Heart right ventricle (tissue), 16 donors: ENCODE results near the gene SATB2. TPM values are rescaled to one million over a fixed set of nuclear protein-coding genes. Genes with fewer than 3 reads are reported as not detected.

Experiments used
- ATAC-seq, 8 donors: fragments of 200-7000 bp; cut with Tn5 transposase; one replicate each; pipeline ENCODE4 v1.9.1; 2020; ENCODE audit warnings: mild to moderate bottlenecking in 8 of 8, moderate library complexity in 8 of 8, moderate number of reproducible peaks in 1 of 8
- DNase-seq, 2 donors: peaks; one replicate each; pipeline ENCODE4 v3.0.0-alpha.2; 2020
- H3K27ac ChIP-seq, 10 donors: fragments of 200-600 bp; sonication (generic) in 2 of 10; one replicate each; pipeline versions ENCODE4 v1.5.0 to v1.8.0; 2020 to 2022; ENCODE audit warnings: mild to moderate bottlenecking in 3 of 10
- H3K27me3 ChIP-seq, 7 donors: fragments of 200-600 bp; one replicate each; pipeline ENCODE4 v1.8.0; 2021 to 2022; ENCODE audit warnings: mild to moderate bottlenecking in 2 of 7
- H3K36me3 ChIP-seq, 9 donors: fragments of 200-600 bp; sonication (generic) in 1 of 9; one replicate each; pipeline versions ENCODE4 v1.5.0 to v1.8.0; 2020 to 2022; ENCODE audit warnings: mild to moderate bottlenecking in 2 of 9
- H3K4me1 ChIP-seq, 9 donors: fragments of 200-600 bp; sonication (generic) in 1 of 9; one replicate each; pipeline versions ENCODE4 v1.5.0 to v1.8.0; 2020 to 2022; ENCODE audit warnings: mild to moderate bottlenecking in 4 of 9
- H3K4me3 ChIP-seq, 10 donors: fragments of 200-600 bp; sonication (generic) in 2 of 10; one replicate each; pipeline versions ENCODE4 v1.5.0 to v1.8.0; 2020 to 2022; ENCODE audit warnings: mild to moderate bottlenecking in 7 of 10, moderate library complexity in 2 of 10
- H3K9me3 ChIP-seq, 11 donors: fragments of 200-600 bp in 10 of 11; sonication (generic) in 2 of 11; one replicate each; pipeline versions ENCODE4 v1.5.0 to v1.8.0; 2013 to 2022; ENCODE audit warnings: mild to moderate bottlenecking in 2 of 11, control low read depth in 1 of 11, moderate library complexity in 1 of 11
- WGBS, 2 donors: extraction: QIAGEN DNeasy Blood & Tissue Kit; methylation state at CpG; one replicate each; pipeline ENCODE4 v1.1.7; 2013; ENCODE audit warnings: inconsistent platforms in 1 of 2; 5-methylcytosine and 5-hydroxymethylcytosine counted together
- intact Hi-C, 10 donors: fragments of 100-400 bp; cut with DNase I; formaldehyde crosslinking; loops; one replicate each; pipeline versions ENCODE4 v1.11.1 to v1.14.2; 2022
- polyA plus RNA-seq, 2 donors: library from polyadenylated mRNA; stranded (reverse); fragments of 200-250 nt; gene quantifications; one replicate each; pipeline ENCODE4 v1.2.3, GENCODE V29; 2013
- total RNA-seq, 10 donors: library from RNA; stranded (reverse); fragmentation: NEBNext Ultra II Directional in 3 of 10; extraction: Animal tissue kit (Norgen Biotek cat#: 25700) in 3 of 10; gene quantifications; one replicate each; pipeline versions ENCODE4 v1.2.1 to v1.2.4, GENCODE V29; 2021 to 2023
- TF ChIP-seq, protein P1 (sequence below), 9 donors: fragments of 200-600 bp; sonication (generic) in 2 of 9; IDR thresholded peaks; one replicate each; pipeline versions ENCODE4 v1.5.0 to v1.8.0; 2021 to 2022; ENCODE audit warnings: antibody characterized with exemption in 9 of 9, mild to moderate bottlenecking in 5 of 9, moderate library complexity in 1 of 9
- donor health status: Arrhythmogenic right ventricular cardiomyopathy.
- donor health status: ischemic (EF 13 %, LVEDD 7.1; RV severe dilation, severe dysfunction).
- donor health status: healthy with polysubstance abuse.
- donor health status: DM: no; HTN: yes; CAD: no.
- donor health status: DM: no; HTN: no; CAD: no.
- donor health status: ischemic (EF 25% LVEDD 6.9; RV normal size, moderate dysfunction).
- donor health status: ischemic (EF 25% LVEDD 5.7; RV mildly dilated, moderate dysfunction).
- donor health status: healthy.
- donor health status: DM: yes; HTN: yes; CAD: no.
- donor health status: Ischemic cardiomyopathy.
- donor health status: ischemic (EF 35%, LVEDD 5.7; RV mildly dilated, moderate dysfunction).
- donor health status: nonischemic (EF 11% LVEDD 7.7; RV severe dilation, severe dysfunction).
- donor health status: DM: yes; HTN: yes; CAD: no.
- donor health status: PGD.
- donor health status: ischemic (EF 29% LVEDD 5.4; RV normal size, mild dysfunction).
- donor health status: nonischemic (EF 23%, LVEDD 6.1; RV moderate dilation, normal function).

SATB2 gene
- total and polyA plus RNA-seq, 12 donors = 0.29 to 2.3 (median 0.70) TPM

DNA sequence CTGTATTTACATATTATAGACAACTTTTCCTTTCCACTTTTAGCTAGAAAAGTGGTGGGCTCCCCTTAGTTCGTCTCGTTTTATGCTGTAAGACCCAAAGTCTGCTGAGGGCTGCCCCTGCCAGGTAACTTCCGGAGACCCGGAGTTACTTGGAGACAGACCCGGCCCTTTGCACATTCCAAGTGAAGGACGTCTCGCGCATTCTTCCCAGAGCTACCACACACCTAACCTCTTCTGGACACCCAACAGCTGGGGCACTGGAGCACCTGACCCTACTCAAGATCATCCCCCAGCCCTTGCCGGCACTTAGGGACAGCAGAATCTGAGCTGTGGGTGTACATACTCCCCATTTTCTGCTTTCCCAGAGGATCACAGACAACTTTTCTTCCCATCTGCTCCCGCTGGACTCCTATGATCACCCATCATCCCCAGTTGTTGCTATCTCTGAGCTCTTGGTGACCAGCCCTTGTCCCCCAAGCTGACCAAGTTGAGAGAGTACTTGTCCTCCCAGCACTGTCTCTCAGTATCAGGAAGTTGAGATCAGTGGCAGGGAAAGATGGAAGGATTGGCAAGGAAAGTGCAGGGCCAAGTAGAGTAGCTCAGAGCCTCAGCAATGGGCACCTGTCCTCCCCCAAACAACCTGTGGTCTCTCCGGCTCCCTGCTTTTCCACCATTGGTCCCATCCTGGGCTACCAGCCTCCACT lies 8.4 kb upstream of the SATB2 start:
- H3K36me3 ChIP-seq = no peaks in the 10 kb centered on the region
- WGBS, 2 donors = 9 to 12% methylated on average over 11 of the region's 11 CpGs
- H3K27ac ChIP-seq = no peak overlapping the region
- no peaks in the 10 kb centered on the region for H3K9me3 ChIP-seq
- TF ChIP-seq, protein P1, sequence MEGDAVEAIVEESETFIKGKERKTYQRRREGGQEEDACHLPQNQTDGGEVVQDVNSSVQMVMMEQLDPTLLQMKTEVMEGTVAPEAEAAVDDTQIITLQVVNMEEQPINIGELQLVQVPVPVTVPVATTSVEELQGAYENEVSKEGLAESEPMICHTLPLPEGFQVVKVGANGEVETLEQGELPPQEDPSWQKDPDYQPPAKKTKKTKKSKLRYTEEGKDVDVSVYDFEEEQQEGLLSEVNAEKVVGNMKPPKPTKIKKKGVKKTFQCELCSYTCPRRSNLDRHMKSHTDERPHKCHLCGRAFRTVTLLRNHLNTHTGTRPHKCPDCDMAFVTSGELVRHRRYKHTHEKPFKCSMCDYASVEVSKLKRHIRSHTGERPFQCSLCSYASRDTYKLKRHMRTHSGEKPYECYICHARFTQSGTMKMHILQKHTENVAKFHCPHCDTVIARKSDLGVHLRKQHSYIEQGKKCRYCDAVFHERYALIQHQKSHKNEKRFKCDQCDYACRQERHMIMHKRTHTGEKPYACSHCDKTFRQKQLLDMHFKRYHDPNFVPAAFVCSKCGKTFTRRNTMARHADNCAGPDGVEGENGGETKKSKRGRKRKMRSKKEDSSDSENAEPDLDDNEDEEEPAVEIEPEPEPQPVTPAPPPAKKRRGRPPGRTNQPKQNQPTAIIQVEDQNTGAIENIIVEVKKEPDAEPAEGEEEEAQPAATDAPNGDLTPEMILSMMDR (IDR thresholded peaks at IDR 0.05) = no peak
- H3K4me3 ChIP-seq = no peak overlapping the region
- ATAC-seq (no peak), DNase-seq (no peak)
- H3K27me3 ChIP-seq = peaks cover 77 to 100% (median 100%) of the 10 kb centered on the region in 7 donors
- intact Hi-C loops = loop anchor here in 1 of 10 donors (10.0 kb wide), 1 partner anchor 1151 kb away; no protein-coding TSS in a partner anchor
- peaks cover 16 to 54% (median 45%) of the 10 kb centered on the region in 9 donors for H3K4me1 ChIP-seq

DNA sequence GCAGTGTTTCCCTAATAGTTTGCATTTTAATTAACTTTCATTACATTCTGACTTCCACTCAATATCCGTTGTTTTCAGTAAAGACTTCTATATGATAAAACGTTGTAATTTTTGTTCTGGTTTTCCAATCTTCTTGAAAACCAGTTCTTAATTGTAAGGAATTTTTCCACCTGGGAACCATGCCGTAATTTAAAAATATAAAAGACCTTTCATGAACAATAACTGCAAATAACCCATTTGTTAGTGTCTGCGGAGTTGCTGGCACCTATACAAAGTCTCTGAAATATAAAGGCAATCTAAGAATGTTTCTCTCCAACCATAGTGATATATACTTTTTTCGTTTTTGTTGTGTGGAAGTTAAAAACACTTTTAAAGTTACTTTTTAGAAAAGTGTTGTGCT lies 7.7 kb upstream of the SATB2 start:
- Histone ChIP-seq H3K9me3 (no peaks in the 10 kb centered on the region), H3K36me3 (no peaks in the 10 kb centered on the region), H3K4me3 (no peak overlapping the region), H3K27ac (no peak overlapping the region), H3K4me1 (peaks cover 14 to 48% (median 39%) of the 10 kb centered on the region in 9 donors), H3K27me3 (peaks cover 69 to 100% (median 100%) of the 10 kb centered on the region in 7 donors)
- intact Hi-C loops = loop anchor here in 1 of 10 donors (10.0 kb wide), 1 partner anchor 1151 kb away; no protein-coding TSS in a partner anchor
- ATAC-seq (no peak), DNase-seq (no peak)
- TF ChIP-seq, protein P1 (IDR thresholded peaks at IDR 0.05) = no peak
- WGBS, 2 donors = 9 to 14% methylated on average over 5 of the region's 5 CpGs

DNA sequence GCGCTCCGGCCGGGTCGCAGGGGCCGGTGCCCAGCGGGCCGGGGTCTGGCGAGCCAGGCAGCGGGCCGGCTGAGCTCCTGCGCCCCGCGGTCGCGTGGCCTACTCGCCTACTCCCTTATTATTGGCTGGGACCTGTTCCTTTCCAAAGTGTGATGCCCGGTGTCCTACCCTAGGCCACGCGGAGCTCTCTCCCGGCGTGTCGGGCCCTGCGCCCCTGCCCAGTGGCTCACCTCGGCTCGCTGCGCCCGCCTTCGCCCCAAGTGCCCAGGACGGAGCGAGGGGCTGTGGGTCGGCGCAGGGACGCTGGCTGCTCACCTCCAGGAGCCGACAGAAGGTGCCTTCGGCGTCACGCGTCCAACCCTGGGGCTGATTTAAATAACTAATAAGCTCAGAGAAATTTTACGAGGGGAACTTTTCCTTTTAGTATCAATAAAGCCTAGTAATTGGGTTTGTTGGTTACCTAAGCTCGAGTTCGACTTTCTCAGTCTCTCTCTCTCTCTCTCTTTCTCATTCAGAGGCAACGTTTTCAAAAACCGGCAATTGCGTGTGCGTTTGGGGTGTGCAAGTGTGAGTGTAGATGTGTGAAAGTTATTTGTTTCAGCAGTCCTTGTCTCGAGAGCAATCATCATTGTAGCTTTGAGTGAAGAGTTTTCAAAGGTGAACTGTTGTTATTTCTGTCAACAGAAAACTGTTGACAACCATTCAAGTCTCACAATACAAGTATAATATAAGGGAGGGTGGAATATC lies 7.0 kb upstream of the SATB2 start:
- Histone ChIP-seq H3K9me3 (no peaks in the 10 kb centered on the region), H3K27me3 (peaks cover 63 to 100% (median 100%) of the 10 kb centered on the region in 7 donors), H3K36me3 (no peaks in the 10 kb centered on the region), H3K4me3 (no peak overlapping the region), H3K4me1 (peaks cover 18 to 52% (median 33%) of the 10 kb centered on the region in 9 donors), H3K27ac (no peak overlapping the region)
- DNase-seq (no peak), ATAC-seq (no peak)
- intact Hi-C loops = loop anchor here in 1 of 10 donors (10.0 kb wide), 1 partner anchor 1150 kb away; no protein-coding TSS in a partner anchor
- TF ChIP-seq, protein P1 (IDR thresholded peaks at IDR 0.05) = no peak
- WGBS, 2 donors = 3 to 6% methylated on average over 46 of the region's 46 CpGs
